Stimulated activated CD8-positive, alpha-beta memory T cell treated with anti-CD3 and anti-CD28 coated beads, Interleukin-15, amount 100 ng/mL, for 4 hours (primary cell): ENCODE data around the gene NUCB2.
"Not testable (repeated sequence)": the region's sequence is repeated elsewhere in the genome, so short reads cannot be mapped to it uniquely, and the experiment has no call there.

Experiments
- DNase-seq, 2 donors: peaks; one replicate each; pipeline ENCODE4 v3.0.0-alpha.2; 2020; ENCODE audit warnings: low read depth in 2 of 2

NUCB2 gene

DNA sequence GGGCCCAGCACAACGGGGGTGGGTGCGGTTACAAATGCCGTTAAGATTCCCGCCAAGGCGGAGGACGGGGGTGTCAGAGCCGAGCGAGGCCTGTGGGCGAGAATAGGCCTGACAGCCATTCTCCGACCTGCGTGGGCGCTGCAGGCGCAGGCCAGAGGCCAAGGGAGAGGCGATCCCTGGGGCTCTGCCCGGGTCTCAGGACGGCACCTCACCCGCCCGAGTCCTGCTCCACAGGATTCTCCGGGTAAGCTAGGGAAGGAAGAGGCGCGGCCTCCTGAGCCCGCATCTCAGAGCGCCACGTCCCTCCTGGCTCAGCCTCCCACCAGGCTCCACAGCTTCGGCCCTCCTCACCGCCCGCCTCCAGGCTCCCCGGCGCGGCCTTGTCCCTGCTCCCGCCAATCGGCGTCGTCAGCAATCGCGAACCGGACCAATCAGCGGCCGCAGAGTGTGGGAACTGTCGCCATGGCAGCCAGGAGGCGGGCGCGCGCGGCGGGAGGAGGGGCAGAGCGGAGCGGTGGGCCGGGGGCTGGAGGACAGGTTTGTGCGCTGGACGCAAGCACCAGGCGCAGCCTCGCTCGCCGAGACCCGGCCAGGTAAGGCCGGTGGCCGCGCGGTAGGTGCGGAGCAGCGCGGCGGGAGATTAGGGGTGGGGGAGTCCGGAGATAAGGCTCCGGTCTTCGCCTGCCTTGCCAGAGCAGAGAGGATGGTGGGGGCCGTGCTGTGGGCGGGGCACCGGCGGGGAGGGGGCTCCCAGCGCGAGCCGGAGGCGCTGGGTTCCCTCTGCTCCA, at the start of gene NUCB2:
TSS of gene NUCB2 (plus strand) at position 504 of the 788 bp plus-strand sequence. CDS start 18,585 bp downstream, outside the sequence.
- DNase-seq = peak; percentile 90 to 92

GRCh38 chr11:17228186-17228925, 48.2 kb upstream of the NUCB2 start:
- not testable (repeated sequence) for DNase-seq

DNA sequence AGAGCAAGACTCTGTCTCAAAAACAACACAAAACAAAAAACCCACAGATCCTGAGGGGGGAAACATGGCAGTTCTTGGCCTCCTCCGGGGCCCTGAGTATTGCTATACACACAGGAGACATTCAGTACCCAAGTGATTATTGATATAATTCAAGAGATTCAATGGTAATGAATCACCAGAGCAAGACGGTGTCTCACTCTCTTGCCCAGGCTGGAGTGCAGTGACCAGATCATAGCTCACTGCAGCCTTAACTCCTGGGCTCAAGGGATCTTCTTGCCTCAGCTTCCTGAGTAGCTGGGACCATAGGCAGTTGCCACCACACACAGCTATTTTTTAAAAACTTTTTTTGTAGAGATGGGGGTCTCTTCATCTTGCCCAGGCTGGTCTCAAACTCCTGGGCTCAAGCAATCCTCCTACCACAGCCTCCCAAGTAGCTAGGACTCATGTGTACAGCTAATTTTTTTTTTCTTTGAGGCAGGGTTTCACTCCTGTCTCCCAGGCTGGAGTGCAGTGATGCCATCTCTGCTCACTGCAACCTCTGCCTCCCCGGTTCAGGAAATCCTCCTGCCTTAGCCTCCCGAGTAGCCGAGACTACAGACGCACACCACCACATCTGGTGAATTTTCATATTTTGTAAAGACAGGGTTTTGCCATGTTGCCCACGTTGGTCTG, 46.9 kb upstream of the NUCB2 start:
- DNase-seq = no peak

- peak in 1 of 2 donors; percentile 34 for DNase-seq
Measured at GRCh38 chr11:17230867-17231851, 45.4 kb upstream of the NUCB2 start.

GRCh38 chr11:17233101-17233500, 43.4 kb upstream of the NUCB2 start:
- DNase-seq = no peak

- no peak for DNase-seq
Measured at GRCh38 chr11:17238377-17238776, 38.2 kb upstream of the NUCB2 start.

DNA sequence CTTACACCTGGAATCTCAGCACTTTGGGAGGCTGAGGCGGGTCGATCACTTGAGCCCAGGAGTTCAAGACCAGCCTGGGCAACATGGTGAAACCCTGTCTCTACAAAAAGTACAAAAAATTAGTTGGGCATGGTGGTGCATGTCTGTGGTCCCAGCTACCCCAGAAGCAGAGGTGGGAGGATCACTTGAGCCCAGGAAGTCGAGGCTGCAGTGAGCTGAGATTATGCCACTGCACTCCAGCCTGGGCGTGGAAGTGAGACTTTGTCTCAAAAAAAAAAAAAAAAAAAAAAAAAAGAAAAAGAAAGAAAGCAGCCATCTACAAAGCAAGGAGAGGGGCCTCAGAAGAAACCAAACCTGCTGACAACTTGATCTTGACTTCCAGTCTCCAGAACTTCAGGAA, 36.6 kb upstream of the NUCB2 start:
- DNase-seq = not testable (repeated sequence)

GRCh38 chr11:17240780-17241179, 35.8 kb upstream of the NUCB2 start:
- no peak for DNase-seq

DNA sequence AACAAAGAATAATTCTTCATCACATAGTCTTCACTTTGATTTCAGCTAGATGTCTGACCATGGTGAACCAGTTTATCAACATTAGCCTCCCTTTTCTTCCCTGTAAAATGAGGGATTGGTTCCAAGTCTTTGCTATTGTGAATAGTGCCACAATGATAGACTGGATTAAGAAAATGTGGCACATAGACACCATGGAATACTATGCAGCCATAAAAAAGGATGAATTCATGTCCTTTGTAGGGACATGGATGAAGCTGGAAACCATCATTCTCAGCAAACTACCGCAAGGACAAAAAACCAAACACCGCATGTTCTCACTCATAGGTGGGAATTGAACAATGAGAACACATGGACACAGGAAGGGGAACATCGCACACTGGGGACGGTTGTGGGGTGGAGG, 33.6 kb upstream of the NUCB2 start:
- DNase-seq = not testable (repeated sequence)

DNA sequence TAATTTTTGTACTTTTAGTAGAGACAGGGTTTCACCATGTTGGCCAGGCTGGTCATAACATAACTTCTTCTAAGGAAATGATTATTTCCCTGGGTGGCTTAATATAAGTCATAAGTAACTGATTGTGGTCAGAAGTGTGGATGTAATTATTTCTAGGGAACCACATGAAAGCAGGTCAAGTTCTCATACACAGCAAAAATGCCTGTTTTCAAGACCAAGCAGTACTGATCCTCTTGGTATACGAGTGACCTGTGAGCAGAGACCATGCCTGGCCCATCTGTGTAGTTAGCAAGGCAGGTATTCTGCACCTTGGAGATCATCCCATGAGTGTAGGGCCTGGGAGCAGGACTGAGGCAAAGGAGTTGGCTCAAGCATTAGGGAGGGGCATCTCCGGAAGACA, 32.5 kb upstream of the NUCB2 start:
- DNase-seq = no peak

DNA sequence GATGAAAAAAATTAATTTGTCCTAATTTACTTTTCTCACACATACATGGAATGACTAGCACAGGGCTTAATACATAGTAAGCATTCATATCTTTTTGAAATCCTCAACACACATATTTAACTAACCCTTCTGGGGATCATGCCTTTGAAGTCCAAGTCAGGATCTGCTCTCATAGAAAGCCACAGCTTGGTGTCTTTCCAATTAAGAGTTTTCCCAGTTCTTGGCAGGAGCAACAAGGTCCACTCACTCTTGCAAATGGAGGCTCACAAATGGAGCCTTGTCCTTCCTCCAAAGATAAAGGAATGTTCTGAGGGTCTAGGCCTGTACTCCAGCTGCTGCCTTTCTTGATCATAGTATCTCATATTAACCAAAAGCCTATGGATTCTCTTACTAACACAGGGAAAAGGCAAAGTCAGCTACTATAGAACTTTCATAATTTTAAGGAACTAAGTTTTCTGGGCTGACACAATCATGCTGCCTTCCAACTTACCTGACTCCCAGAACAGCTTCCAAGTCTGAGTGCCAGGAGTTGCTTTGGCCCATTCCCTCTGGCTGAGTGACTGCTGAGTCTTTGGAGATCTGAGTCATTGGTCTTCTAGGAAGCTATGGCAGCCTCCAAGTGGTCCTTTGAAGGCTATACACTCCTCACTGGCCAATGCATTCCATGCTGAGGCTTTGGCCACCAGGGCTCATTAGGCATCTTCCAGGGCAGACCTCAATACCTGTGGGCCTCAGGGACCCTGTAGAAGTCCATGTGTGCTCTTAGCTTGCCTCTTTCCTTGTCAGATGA, 25.8 kb upstream of the NUCB2 start:
- DNase-seq = no peak

- no peak for DNase-seq
Measured at GRCh38 chr11:17252704-17253103, 23.8 kb upstream of the NUCB2 start.

DNA sequence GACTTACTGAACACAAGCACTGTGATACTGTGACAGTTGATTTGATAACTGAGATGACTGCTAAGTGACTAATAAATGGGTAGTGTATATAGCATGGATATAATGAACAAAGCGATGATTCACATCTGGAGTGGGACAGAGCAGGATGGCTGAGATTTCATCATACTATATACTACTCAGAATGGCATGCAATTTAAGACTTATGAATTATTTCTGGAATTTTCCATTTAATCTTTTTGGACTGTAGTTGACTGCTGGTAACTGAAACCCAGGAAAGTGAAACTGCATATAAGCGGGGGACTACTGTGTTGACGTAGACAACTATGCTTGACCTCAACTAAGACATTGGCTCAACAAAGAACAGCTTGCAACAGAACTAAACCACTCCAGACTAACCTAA, 20.0 kb upstream of the NUCB2 start:
- no peak for DNase-seq

DNA sequence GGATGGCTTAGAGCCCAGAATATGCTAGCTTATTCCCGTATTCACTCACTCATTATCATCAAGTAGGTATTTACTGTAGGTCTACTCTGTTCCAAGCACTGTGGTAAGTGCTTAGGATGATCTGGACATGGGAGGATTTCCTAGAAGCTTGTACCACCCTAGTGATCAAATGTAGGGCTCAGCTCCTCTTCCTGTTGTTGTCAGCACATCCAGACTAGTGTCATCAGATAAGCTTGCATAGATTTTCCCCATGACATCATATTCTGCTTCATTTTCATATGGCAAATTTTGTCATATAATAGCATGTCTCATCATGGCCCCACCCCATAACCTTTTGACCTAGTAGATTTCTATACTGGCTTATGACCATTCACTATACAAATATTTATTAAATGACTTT, 19.3 kb upstream of the NUCB2 start:
- no peak for DNase-seq

- DNase-seq = no peak
Measured at GRCh38 chr11:17258670-17259069, 17.9 kb upstream of the NUCB2 start.

- no peak for DNase-seq
Measured at GRCh38 chr11:17259519-17259918, 17.0 kb upstream of the NUCB2 start.

DNA sequence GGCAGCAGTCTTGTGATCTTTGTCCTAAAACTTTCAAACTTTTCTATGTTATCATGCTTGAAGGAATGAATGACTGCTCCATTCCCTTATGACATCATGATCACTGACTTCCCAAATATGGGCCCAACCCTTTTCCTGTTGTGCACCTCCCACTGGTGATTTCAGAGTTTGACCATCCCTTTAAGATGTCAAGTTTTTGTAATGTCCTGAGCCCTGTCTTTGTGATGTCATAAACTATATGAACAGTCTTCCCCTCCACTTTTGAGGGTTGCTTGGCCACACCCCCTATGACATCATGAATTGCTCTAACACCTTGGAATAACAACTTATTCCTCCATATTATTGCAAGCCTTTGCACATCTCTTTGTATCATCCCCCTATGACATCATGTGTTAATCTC, 16.5 kb upstream of the NUCB2 start:
- DNase-seq = no peak

DNA sequence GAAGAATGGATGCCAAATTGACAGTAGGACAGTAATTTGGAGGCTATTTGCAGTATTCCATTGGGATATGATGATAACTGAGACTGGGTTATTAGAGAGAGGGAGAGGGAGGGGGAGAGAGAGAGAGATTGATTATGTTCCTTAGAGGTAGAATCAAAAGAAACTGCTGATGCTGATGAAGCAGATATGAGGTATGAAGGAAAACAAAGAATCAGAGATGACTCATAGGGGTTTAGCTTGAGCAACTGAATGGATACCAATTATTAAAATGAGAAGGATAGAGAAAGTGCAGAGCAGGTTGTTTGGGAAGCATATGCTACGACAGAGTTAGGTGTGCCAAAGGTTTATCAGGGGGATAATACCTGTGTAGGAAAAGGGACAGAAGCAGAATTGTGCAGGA, 12.8 kb upstream of the NUCB2 start:
- no peak for DNase-seq

GRCh38 chr11:17266781-17267180, 9.8 kb upstream of the NUCB2 start:
- no peak for DNase-seq

- no peak for DNase-seq
Measured at GRCh38 chr11:17267576-17267975, 9.0 kb upstream of the NUCB2 start.

DNA sequence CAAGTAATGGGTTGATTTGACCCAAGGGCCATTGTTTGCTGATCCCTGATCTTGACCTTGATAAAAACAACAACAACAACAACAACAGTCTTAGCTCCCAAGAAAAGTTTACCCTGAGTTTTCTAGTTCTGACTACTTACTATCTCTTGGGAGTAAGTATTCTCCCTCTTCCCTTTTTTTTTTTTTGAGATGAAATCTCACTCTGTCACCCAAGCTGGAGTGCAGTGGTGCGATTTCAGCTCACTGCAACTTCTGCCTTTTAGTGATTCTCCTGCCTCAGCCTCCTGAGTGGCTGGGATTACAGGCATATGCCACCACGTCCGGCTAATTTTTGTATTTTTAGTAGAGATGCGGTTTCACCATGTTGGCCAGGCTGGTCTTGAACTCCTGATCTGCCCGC, 8.0 kb upstream of the NUCB2 start:
- not testable (repeated sequence) for DNase-seq
